H1 (cell line): ENCODE data around the gene NR3C1. TPM values are rescaled to one million over a fixed set of nuclear protein-coding genes. Genes with fewer than 3 reads are reported as not detected.

ENCODE experiments used
- ASH2L ChIP-seq: fragments of 200-600, 300-600 bp; sonication (generic); IDR thresholded peaks from one replicate; pipeline ENCODE4 v1.7.1; 2017; ENCODE audit warnings: low read length
- CEBPB ChIP-seq: IDR thresholded peaks from 2 replicates; pipeline ENCODE4 v1.6.1; 2012; ENCODE audit warnings: low read depth, low read length
- JUN ChIP-seq: IDR thresholded peaks from 2 replicates; pipeline ENCODE4 v1.6.1; 2011; ENCODE audit warnings: low read depth, mild to moderate bottlenecking, improper control_type of control experiment, low read length
- JUND ChIP-seq: IDR thresholded peaks from 2 replicates; pipeline ENCODE4 v1.6.1; 2011; ENCODE audit warnings: mild to moderate bottlenecking, improper control_type of control experiment, low read length
- PHF8 ChIP-seq: fragments of 200-600 bp; sonication (generic); conservative IDR thresholded peaks from 2 replicates; pipeline ENCODE4 v1.7.1; 2012; ENCODE audit warnings: low read depth, mild to moderate bottlenecking, inconsistent platforms, low read length, moderate library complexity
- SUZ12 ChIP-seq: fragments of 200-600 bp; sonication (generic); IDR thresholded peaks from 2 replicates; pipeline ENCODE4 v1.6.1; 2012; ENCODE audit warnings: mild to moderate bottlenecking, inconsistent platforms, low read length, moderate library complexity, mixed read lengths
- polyA plus RNA-seq, 7 experiments: library from polyadenylated mRNA; depleted of rRNA in 3 of 7; stranded (reverse) in 5 of 7; unstranded in 2 of 7; fragments of >200 nt in 5 of 7; fragments of 200-250 nt in 2 of 7; gene quantifications; 1 replicate in 5 of 7; 2 replicates in 1 of 7; 4 replicates in 1 of 7; pipeline versions ENCODE4 v1.2.1 to v1.2.3, GENCODE V29; 2011 to 2013; ENCODE audit warnings: missing spikeins in 2 of 7, mixed read lengths in 2 of 7
- total RNA-seq: library from RNA; stranded (reverse); fragmentation: NEBNext Ultra II Directional; extraction: Animal tissue kit (Norgen Biotek cat#: 25700); gene quantifications from 2 replicates; pipeline ENCODE4 v1.2.1, GENCODE V29; 2021
- TF ChIP-seq, protein P1 (sequence below): IDR thresholded peaks from 2 replicates; pipeline ENCODE4 v1.6.1; 2012; ENCODE audit warnings: inconsistent platforms

NR3C1 gene
- total and polyA plus RNA-seq, 2 of the 8 experiments (the other 6 are each of a cell fraction or from before 2014, with no cell fraction given), result 1.7 to 5.4 TPM

DNA sequence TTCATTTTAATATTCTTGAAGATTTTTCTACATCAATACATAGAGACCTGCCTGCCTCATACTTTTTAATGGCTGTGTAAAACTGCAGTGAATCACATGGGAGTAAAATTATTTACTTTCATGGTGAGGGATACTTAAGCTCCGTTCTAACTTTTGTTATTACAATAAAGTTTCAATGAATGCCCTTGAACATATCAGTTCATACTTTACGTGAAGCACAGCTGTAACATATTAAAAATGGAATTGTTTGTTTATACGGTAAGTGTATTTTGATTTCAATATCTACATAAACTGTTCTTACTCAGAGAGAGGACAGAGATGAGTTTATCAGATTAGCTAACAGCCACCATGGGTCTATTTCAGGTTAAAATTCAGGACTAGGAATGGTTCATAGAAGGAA is 155.1 kb downstream of the NR3C1 start (continued):
- TF ChIP-seq, protein P1, sequence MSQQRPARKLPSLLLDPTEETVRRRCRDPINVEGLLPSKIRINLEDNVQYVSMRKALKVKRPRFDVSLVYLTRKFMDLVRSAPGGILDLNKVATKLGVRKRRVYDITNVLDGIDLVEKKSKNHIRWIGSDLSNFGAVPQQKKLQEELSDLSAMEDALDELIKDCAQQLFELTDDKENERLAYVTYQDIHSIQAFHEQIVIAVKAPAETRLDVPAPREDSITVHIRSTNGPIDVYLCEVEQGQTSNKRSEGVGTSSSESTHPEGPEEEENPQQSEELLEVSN, result no peak
- no peak for TF ChIP-seq JUN
- TF ChIP-seq PHF8, result no peak
- no peak for TF ChIP-seq ASH2L
- TF ChIP-seq CEBPB, result no peak
- TF ChIP-seq SUZ12, result no peak
- TF ChIP-seq JUND, result no peak
